Fibroblast of skin of right biceps (primary cell): ENCODE data around the gene CAPSL.
A peak's percentile ranks its signal among the peaks of the same experiment; 100 is the strongest.
"Not testable (repeated sequence)": the region's sequence is repeated elsewhere in the genome, so short reads cannot be mapped to it uniquely, and the experiment has no call there.

ENCODE experiments used
- DNase-seq: peaks from one replicate; pipeline ENCODE4 v3.0.0-alpha.2; 2013

Gene CAPSL

DNA sequence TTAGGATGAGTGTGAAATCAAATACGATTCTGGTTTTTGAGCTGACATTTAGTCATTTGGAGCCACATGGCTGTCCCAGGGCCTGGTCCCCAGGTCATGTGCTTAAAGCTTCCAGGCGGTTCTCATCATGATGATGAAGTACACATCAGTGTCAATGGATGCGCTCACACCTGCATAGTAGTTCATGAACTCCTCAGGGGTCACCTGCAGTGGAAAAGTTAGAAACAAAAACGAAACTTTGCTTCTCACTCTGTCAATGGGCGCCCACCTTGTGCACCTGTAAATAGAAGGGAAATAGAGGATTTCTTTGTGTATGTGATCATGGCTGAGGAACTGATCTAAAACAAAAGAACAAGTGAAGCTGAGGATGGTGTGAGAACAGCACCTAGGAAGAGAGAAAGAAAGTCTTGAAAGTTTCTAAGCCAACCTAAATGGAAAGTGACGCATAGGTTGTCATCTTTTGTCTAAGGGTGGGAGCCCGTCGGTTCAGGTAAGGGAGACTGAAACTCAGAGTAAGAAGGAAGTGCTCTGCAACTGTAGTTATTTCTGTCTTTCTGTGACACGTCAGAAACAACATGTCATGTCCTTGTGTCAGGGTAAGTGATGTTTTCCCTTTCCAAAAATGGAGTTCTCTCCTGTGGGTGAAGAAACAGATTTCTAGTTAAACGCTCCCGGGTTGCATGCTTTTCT lies 33.8 kb downstream of the CAPSL start:
- no peak for DNase-seq

DNA sequence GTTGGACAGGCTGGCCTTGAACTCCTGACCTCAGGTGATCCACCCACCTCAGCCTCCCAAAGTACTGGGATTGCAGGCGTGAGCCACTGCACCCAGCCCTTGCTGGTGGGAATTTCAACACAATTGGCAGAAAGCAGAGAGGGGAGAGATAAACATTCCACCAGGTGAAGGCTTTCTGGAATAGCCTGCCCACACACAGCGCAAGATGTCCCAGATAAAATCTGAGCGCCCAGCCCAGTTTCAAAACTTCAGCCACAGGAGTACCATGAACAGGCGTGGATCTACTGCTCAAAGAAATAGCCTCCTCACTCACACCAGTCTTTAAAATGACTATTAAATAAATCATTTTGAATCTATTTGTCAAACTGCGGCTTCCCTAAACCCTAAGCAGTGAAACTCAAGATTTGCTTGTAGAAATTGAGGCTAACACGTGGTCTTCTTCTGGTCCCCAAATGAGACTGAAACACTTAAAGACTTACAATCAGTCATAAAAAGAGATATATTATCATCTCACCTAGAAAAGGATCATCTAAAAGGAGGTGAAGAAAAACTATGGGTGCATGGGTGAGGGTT lies 34.7 kb downstream of the CAPSL start:
- DNase-seq: no peak

DNA sequence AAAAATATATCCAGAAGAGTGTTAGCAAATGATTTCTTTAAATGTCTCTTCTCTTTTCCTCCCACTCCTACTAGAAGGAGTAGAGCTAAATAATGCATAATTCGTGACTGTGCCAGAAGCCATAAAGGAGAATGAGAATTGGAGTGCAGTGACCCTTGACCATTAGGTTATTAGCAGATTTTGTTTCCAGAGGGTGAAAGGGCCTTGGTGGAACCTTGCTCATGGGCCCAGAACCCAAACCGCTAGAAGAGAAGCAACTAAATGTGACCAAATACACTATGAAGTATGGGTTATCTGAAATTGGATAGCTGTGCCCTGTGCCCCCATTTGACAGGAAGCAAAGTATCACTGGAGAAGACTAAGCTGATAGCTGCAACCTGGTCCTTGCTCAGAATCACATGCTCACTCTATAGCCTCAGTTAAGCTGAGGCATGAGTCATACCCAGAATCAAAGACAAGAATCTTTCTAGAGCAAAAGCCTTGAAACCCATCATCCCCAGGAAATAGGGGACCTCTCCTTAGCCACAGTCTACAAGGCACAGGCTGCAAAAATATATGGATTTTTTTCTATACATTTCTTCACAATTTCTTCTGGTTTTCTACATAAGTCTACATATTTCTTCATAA lies 36.3 kb downstream of the CAPSL start:
- DNase-seq: peak; percentile 63

DNA sequence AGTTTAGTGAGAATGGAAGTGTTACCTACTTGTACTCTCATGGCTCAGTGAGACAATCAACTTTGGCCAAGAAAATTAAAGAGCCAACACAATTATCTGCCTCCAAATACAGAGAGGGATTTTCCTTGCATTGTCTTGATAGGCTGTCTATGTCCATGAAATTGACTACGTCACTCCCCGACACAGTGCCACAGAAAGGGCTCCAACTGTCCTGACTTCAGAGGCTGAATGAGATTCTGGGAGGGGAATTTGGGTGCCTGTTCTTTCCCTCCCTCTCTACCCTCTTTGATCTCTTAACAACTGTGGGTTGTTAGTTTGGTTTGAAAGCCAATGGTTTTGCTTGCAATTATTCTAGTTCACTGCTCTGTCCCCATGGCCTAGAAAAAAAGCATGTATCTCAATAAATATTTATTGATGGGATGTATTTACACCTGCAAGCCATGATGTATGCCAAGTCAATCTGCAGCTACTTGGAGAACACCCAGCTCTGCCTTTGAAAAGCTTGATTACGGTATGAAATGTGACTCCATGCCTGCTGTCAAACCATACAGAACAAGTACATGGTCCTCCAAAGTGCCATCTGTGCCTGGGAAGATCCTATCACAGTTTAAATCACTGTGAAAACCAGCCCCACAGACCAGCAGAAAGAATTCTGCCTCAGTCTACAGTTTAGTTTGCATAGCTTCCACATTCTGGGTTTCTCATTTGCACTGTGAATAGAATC lies 37.3 kb downstream of the CAPSL start:
- DNase-seq: no peak

DNA sequence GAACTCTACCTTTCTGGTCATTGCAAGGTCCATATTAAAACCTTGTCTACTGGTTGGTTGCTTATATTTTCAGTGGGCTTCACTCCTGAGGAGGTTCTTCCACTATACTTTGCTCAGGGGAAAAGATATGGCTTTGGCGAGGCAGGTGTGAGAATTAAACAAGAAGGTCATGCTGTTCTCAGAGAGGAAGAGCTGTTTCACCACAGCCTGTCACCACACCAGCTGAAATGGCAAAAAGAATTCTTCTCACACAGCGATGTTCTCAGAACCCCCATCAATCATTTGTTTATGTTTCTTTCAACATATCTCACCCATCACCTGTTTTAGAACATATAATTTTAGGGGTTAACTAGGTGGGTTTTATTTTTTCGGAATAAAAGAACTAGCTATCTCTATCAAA lies 38.6 kb downstream of the CAPSL start:
- DNase-seq: no peak

DNA sequence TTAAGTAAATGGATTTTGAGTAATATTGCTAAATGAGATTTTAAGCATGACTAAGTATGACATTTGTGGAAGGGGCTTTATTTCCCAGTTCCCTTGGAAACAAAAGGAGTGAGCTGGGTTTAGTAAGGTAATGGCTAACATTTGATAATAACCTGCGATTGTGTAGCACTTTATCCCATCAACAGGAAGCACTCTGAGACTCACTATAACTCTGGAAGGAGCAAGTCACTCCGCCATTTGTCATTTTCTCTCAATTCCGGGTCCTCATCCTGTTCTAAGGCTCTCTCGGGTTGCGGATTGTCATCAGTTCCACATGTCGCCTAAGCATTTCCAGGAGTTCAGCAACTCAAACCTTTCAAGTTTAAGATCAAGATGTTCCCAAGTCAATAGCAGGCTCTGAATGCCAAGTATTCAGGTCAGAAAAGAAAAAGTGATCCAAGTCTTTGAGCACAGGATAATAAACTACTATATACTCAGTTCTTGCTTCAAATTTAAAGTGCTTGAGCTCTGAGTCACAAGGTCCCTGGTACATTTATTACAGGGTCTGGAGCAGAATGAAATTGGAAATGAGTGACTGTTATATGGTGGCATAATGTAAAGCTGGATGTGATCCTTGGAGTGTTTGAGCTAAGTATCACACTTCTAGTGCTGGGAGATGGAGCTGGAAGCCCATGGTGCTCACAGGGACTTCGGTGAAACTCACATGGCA lies 39.3 kb downstream of the CAPSL start:
- DNase-seq: peak; percentile 56

DNA sequence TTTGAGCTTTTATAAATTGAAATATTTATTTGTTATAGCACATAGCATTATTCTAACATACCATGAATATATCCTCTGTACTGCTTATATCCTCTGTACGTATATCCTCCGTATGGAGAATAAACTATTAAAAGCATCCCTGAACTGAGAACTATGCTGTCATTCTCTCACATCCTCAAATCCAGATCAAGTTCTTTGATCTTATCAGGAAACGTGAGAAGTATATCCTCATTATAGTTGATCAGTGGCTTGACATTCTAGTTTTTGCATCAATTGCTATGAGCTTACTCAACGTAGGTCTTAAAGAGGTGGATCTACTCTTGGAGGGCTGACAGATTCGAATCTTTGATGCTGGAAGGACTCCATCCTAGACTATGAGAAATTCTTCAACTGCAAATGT lies 44.3 kb downstream of the CAPSL start:
- DNase-seq: no peak

DNA sequence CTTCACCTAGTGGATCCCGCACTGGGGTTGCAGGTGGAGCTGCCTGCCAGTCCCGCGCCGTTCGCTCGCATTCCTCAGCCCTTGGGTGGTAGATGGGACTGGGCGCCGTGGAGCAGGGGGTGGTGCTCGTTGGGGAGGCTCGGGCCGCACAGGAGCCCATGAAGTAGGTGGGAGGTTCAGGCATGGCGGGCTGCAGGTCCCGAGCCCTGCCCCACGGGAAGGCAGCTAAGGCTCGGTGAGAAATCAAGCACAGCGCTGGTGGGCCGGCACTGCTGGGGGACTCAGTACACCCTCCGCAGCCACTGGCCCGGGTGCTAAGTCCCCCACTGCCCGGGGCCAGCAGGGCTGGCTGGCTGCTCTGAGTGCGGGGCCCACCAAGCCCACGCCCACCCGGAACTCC lies 45.6 kb downstream of the CAPSL start:
- not testable (repeated sequence) for DNase-seq

DNA sequence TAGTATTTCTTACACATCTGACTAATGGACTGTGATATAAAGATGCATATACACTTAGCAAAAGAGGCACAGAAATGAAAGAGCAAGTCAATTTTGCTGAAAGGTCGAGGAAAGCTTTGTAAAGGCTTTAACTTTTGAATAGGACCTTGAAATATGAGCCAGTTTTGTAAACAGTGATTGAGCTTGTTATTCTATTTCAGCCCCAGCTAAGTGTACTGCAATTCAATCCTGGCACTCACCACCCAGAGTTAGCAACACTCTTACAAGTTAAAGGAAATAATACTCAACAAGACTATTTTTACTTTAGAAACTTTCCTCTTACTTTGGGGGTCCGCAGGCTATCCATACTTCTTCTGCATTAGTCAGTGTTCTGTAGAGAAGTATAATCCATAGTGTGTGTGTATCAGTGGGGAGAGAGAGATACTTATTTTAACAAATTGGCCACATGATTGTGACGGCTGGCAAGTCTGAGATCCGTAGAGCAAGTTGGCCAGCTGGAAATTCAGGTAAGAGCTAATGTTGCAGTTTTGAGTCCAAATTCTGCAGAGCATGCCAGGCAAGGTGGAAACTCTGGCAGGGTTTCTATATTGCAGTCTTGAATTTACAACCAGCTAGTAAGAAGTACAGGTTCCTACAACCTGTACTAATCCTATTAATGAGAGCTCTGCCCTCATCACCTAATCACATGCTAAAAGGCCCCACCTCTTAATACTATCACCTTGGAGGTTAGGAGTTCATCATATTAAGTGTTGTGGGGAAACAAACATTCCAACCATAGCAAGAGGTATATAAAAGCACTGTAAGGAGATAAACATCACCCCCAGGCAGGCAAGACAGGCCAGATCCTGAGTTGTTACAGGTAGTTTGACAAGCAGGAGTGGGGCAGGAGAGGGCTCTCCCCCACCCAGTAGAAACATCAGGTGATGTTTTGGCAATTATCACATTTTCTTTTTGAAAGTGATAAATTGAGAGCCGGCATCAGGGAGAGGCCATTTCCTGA lies 48.1 kb downstream of the CAPSL start:
- no peak for DNase-seq

DNA sequence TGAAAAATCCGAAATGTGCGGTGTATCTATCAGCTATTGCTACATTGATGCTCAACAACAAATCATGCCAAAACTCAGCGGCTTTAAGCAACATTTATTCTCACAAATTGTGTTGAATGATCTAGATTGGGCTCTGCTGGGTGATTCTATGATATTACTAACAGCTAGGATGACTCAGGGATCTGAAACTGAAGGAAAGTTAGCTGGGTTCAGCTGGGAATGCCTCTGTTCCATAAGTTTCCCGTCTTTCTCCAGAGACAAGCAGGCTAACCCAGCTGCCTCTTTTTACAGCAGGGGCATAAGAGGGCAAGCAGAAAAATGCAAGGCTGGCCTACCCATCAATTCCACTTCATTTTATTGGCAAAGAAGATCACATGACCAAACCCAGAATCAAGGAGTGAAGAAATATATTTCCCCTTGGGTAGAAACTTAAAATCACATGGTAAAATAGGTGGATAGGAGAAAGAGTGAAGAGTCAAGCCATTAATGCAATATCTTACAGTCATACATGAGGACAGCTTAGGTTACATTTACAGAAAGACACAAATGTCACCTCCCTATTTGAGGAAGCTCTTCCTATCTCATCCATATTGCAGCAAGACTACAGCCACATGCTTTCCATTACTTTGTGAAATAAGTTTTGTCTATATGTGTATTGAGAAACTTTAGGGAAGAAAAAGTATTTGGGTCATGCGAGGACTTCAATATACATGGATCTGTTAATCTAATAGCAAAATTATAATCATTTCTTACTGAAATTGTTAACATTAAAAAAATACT lies 50.9 kb downstream of the CAPSL start:
- DNase-seq: no peak

DNA sequence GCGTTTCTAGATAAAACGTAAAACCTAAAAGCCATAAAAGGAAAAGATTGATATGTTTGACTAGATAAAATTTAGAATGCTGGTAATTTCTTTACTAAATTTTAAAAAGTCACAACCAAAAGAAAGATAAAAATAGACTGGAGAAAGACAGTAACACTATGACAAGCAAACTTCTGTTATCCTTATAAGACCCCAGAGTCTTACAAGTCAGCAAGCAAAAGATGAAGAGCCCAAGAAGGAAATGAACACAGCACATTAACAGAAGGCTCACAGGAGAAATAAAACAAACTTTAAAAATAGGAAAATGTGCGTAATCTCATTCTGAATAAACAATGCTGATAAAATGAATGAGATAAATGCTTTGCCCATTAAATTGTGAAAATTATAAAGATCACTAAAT lies 52.0 kb downstream of the CAPSL start:
- DNase-seq: no peak

DNA sequence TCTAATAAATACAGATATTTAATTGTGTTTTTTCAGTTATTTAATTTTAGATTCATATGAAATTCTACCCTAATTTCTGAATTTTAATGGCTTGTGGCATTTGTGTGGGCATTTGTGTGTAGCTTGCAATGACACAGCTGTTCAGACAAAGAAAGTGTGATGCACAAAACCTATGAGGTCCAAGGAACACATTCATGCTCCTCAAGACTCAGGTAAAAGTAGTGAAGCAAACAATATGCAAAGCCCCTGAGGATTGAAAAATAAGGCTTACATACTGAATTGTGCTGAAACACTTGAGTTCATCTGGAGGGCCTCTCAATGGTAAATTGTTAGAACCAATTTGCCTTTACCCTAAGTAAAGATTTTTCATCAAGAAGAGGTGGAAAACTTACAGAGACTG lies 53.6 kb downstream of the CAPSL start:
- no peak for DNase-seq

DNA sequence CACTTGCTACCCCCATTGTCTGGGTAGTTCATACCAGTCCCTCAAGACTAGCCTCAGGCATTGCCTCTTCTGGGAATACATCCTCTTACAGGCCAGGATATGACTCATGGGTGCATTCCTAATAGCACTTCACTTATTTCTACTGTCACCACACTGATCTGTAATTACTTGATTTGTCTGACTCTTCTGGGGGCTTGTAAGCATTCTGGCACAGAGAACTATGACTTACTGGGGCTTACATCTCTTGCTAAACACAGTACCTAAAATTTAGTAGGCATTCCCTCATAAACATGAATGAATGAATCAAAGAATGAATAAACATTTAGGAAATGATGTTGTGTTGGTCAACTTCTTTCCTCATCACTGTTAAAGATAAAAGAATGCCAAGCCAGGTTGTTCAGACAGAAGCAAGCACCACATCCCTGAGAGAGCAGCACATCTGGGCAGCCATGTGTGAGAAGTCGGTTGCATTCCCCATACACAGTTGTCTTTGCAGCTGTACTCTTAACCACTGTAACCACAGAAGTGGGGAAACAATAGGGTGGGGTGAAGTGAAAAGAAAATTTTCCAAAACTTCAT lies 54.1 kb downstream of the CAPSL start:
- DNase-seq: peak; percentile 97

DNA sequence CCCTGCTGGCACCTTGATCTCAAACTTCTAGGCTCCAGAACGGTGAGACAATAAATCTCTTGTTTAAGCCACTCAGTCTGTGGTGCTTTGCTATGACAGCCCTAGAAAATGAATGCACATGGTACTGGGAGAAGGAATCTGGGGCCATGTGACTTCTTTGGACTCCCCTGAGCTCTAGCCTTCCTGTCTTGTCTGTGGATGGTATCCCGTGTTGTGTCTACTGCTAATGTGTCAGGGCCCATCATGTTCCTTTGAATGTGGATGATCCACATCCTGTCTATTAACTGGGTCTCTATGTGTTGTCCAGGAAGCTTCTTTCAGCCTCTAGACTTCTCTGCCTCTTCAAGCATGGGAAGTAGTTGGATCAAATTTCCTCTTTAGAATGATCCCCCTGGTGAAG lies 56.7 kb downstream of the CAPSL start:
- DNase-seq: peak; percentile 23

DNA sequence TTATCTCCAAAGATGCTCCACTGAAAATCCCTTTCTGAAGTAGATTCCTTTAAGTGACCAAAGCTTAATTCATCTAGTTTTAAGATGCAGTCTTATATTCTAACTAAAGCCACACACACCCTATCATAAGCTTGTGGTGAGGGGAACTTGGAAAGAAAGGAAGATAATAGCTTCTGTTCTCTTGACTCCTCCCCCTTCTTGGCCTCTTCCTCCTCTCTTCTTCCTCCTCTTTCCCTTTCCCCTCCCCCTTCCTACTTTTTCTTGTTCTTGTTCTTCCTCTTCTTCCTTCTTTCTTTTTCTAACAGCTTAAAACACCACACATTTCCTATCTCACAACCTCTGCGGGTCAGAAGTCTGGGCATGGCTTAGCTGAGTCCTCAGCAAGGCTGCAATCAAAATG lies 58.3 kb downstream of the CAPSL start:
- no peak for DNase-seq

DNA sequence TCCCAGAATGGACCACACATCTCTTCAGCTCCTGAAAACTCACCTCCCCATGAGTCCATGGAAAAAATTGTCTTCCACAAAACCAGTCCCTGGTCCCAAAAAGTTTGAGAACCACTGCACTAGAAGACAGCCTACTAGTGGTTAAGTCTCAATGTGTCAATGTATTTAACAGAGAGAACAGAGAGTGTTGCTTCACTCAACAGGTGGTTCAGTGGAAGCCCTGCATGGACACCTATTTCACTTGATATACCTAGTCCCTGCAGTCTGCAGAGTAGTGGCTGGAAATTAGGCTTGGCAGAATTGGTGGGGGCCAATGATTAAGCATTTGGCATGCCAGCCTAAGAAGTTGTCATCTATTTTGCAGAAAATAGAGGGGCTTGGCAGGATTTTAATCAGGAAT lies 58.8 kb downstream of the CAPSL start:
- DNase-seq: no peak

DNA sequence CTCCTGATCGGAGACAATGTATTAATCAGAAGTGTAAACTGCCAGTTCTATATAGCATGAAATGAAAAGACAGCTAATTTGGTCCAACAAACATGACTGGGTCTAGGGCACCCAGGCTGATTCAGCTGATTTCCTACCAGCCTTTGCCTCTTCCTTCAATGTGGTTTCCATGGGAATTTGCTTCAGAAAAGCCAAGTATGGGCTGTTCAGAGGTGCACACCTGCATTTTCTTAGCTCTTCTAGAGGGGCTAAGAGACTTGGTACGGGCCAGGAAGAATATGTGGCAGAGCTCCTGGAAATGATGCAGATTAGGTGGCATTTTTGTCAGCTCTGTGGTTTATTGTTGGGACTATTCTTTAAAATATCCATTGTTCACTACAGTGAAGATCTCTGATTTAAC lies 59.3 kb downstream of the CAPSL start:
- DNase-seq: no peak

DNA sequence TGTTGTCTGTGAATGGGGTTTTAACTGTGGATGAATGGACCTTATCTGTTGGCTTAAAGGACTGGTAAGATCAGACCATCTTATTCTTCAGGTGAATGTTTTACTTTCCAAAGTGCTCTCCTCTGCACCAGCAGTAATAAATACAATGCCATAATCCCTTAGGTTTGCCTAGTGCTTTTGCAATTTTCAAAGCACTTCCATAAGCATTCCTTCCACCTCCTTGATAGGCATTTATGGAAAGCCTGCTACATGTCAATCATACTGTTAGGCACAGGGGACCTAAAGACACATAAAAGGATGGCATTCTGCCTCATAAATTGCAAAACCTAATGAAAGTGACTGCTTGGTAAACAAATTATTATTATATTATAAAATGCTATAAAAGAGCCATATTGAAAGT lies 60.3 kb downstream of the CAPSL start:
- no peak for DNase-seq

DNA sequence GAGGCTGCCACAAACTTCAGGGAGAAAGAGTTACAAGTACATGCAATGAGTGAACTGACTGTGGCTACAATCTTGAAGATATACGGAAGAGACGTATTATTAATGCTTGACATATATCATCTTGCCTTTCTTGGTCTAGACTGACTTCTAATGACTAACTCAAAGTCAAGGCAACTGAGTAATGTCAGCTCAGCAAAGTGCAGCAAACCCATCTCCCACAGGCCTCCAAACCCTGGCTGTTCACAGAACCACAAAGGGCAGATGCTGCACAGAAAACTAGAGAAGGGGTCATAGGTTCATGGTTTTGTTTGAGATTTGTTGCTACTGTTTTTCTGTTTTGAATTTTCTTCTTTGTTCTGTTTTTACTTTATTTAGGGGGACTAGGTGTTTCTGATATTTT lies 60.8 kb downstream of the CAPSL start:
- DNase-seq: no peak

DNA sequence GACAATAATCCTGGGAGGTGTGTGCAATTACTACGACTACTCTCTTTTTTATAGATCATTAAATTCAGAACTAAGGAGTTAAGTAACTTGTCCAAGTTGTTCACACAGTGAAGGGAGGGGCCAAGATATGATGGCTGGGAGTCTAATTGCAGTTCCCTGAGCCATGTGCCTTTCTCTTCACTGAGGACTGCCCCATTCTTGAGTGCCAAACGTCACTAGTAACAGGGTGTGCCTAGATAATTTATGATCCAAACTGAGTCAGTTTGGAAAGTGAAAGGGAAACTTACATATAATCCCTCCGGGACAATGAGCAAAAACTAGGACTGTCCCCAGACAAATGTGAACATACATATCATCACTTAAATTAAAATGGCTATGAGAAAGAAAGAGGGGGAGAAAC lies 61.5 kb downstream of the CAPSL start:
- DNase-seq: peak; percentile 38

DNA sequence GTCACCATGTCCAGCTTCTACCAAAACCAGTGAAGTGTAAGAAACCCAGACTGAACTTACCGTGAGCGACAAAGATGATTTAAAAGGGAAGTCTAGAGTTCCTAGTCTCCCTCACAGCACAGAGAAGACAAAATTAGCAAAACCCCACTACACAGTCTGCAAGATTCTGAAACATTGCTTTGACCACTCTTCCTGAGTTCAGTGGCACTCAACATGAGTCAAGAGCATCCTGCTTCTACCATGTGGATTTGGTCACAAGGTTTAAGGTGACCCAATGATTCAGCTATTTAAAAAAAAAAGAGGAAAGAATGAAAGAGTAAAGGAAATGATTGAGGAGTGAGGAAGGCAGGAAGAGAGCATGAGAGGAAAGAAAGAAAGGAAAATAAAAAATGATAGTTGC lies 62.0 kb downstream of the CAPSL start:
- DNase-seq: peak; percentile 33
